Measurements from ENCODE around the gene FUBP1.

Gene FUBP1

GRCh38 chr1:78011050-78011449, 32.2 kb upstream of the FUBP1 start:
- Histone ChIP-seq H3K27me3 (ENCODE audit: control insufficient read depth, low read length) (no peaks in the 10 kb centered on the region), H3K36me3 (ENCODE audit: control insufficient read depth, low read length) (peaks cover 3% of the 10 kb centered on the region; the same call in 1 of the 2 replicates), H3K9me3 (ENCODE audit: control insufficient read depth, insufficient read depth, low read length) (no peaks in the 10 kb centered on the region), H3K27ac (ENCODE audit: low read depth, low read length) (no peak overlapping the region), H4K20me1 (ENCODE audit: control insufficient read depth, insufficient read depth, low read depth, low read length) (no peaks in the 10 kb centered on the region), H3K4me1 (ENCODE audit: control insufficient read depth, low read length) (peaks cover 9% of the 10 kb centered on the region), H3K79me2 (ENCODE audit: control insufficient read depth, low read length) (peaks cover 12% of the 10 kb centered on the region), H3K9me2 (replicated peaks; ENCODE audit: control insufficient read depth, low read length) (no peaks in the 10 kb centered on the region), H3K4me3 (ENCODE audit: low read length) (no peak overlapping the region), H3F3A (ENCODE audit: control insufficient read depth, insufficient read depth) (no peaks in the 10 kb centered on the region), H3K4me2 (ENCODE audit: low read length) (no peak overlapping the region)
- TF ChIP-seq, protein P1, sequence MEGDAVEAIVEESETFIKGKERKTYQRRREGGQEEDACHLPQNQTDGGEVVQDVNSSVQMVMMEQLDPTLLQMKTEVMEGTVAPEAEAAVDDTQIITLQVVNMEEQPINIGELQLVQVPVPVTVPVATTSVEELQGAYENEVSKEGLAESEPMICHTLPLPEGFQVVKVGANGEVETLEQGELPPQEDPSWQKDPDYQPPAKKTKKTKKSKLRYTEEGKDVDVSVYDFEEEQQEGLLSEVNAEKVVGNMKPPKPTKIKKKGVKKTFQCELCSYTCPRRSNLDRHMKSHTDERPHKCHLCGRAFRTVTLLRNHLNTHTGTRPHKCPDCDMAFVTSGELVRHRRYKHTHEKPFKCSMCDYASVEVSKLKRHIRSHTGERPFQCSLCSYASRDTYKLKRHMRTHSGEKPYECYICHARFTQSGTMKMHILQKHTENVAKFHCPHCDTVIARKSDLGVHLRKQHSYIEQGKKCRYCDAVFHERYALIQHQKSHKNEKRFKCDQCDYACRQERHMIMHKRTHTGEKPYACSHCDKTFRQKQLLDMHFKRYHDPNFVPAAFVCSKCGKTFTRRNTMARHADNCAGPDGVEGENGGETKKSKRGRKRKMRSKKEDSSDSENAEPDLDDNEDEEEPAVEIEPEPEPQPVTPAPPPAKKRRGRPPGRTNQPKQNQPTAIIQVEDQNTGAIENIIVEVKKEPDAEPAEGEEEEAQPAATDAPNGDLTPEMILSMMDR (IDR thresholded peaks at IDR 0.05; ENCODE audit: low read depth, low read length, poor library complexity, severe bottlenecking), result no peak
- TF ChIP-seq EZH2phosphoT487 (IDR thresholded peaks at IDR 0.05; ENCODE audit: borderline replicate concordance, low read length), result no peak

GRCh38 chr1:78009836-78010235, 31.0 kb upstream of the FUBP1 start:
- Histone ChIP-seq H3K79me2 (ENCODE audit: control insufficient read depth, low read length) (peaks cover 22% of the 10 kb centered on the region), H3K4me3 (ENCODE audit: low read length) (no peak overlapping the region), H3K27ac (ENCODE audit: low read depth, low read length) (no peak overlapping the region), H3K4me1 (ENCODE audit: control insufficient read depth, low read length) (peaks cover 10% of the 10 kb centered on the region), H3K4me2 (ENCODE audit: low read length) (no peak overlapping the region), H3K9me3 (ENCODE audit: control insufficient read depth, insufficient read depth, low read length) (no peaks in the 10 kb centered on the region), H3F3A (ENCODE audit: control insufficient read depth, insufficient read depth) (no peaks in the 10 kb centered on the region; the same call in 1 of the 2 replicates), H3K27me3 (ENCODE audit: control insufficient read depth, low read length) (no peaks in the 10 kb centered on the region), H3K9me2 (replicated peaks; ENCODE audit: control insufficient read depth, low read length) (no peaks in the 10 kb centered on the region), H3K36me3 (ENCODE audit: control insufficient read depth, low read length) (peaks cover 3% of the 10 kb centered on the region; the same call in 1 of the 2 replicates), H4K20me1 (ENCODE audit: control insufficient read depth, insufficient read depth, low read depth, low read length) (no peaks in the 10 kb centered on the region)
- TF ChIP-seq, protein P1 (IDR thresholded peaks at IDR 0.05; ENCODE audit: low read depth, low read length, poor library complexity, severe bottlenecking), result no peak
- TF ChIP-seq EZH2phosphoT487 (IDR thresholded peaks at IDR 0.05; ENCODE audit: borderline replicate concordance, low read length), result no peak

DNA sequence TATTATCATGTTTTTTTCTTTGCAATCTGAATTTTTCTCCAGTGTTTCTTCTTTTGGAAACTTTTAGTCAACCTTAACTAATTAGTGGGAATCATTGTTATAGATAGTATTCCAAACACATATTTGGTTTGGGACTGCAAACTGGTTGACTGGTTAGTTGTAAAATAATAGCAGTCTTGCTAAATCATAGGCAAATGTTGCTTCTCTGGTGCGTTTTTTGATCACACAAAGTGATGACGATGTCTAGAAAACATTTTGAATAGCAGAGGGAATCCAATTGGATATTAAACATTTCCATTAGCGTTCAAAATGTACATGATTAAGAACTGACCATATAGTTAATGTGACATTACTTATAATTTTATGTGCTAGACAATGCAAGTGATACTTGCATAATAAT, 30.4 kb upstream of the FUBP1 start:
- Histone ChIP-seq H3K36me3 (ENCODE audit: control insufficient read depth, low read length) (peaks cover 3% of the 10 kb centered on the region; the same call in 1 of the 2 replicates), H3K9me3 (ENCODE audit: control insufficient read depth, insufficient read depth, low read length) (no peaks in the 10 kb centered on the region), H3K4me2 (ENCODE audit: low read length) (no peak overlapping the region), H3K4me3 (ENCODE audit: low read length) (no peak overlapping the region), H3K4me1 (ENCODE audit: control insufficient read depth, low read length) (peaks cover 13% of the 10 kb centered on the region), H3K79me2 (ENCODE audit: control insufficient read depth, low read length) (peaks cover 23% of the 10 kb centered on the region), H3K9me2 (replicated peaks; ENCODE audit: control insufficient read depth, low read length) (no peaks in the 10 kb centered on the region), H3K27ac (ENCODE audit: low read depth, low read length) (no peak overlapping the region), H3K27me3 (ENCODE audit: control insufficient read depth, low read length) (no peaks in the 10 kb centered on the region), H3F3A (ENCODE audit: control insufficient read depth, insufficient read depth) (peaks cover 3% of the 10 kb centered on the region), H4K20me1 (ENCODE audit: control insufficient read depth, insufficient read depth, low read depth, low read length) (no peaks in the 10 kb centered on the region)
- TF ChIP-seq EZH2phosphoT487 (IDR thresholded peaks at IDR 0.05; ENCODE audit: borderline replicate concordance, low read length), result no peak
- TF ChIP-seq, protein P1 (IDR thresholded peaks at IDR 0.05; ENCODE audit: low read depth, low read length, poor library complexity, severe bottlenecking), result no peak
